ENCODE measurements around the gene ARHGAP15. TPM values are rescaled to one million over a fixed set of nuclear protein-coding genes. Genes with fewer than 3 reads are reported as not detected.

Gene ARHGAP15
- total RNA-seq, 4 donors from 2014 or later, result 1.7 to 16.8 (median 3.7) TPM

DNA sequence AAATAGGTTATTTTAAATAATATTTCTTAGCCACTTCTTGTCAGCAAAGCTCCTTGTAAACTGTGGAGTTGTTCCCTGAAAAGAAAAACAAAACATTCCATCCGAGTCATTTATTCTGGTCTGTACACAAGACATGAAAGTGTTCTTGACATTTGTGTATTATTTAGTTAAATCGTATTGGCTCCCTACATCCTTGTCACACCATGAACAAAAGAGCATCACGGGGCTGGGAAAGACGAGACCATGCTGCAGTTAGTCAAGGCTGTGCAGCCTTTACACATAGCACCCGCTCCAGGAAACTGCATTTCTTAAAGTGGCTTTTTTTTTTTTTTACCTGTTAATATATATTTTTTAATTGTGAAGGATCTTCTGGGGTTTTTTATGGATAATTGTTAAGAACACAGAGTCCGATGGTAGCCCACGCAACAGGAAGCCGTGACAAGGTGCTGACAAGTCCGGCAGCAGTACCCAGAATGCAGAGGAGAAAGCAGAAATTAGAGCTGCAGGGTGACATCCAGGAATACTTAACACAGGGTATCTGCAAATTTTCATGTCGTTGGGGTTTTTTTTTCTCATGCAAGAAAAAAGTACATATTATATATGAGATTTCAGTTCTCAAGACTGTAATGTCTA is 588.4 kb downstream of the ARHGAP15 start:
- intact Hi-C loops (cut with DNase I), result no loop called here
- no peaks in the 10 kb centered on the region for H3K27me3 ChIP-seq
- H3K36me3 ChIP-seq, result no peaks in the 10 kb centered on the region
- H3K4me1 ChIP-seq, result peaks cover 0 to 9% (median 0%) of the 10 kb centered on the region in 3 donors
- no peaks in the 10 kb centered on the region for H3K9me3 ChIP-seq
- no peak for TF ChIP-seq POLR2A (IDR thresholded peaks at IDR 0.05)
- 40 to 48% methylated on average over 10 of the region's 10 CpGs for WGBS, 2 donors
- H3K4me3 ChIP-seq, result peak overlapping the region in 2 of 4 donors; percentile 4 to 37
- DNase-seq, result no peak
- peak overlapping the region in 1 of 4 donors; percentile 31 for H3K27ac ChIP-seq

DNA sequence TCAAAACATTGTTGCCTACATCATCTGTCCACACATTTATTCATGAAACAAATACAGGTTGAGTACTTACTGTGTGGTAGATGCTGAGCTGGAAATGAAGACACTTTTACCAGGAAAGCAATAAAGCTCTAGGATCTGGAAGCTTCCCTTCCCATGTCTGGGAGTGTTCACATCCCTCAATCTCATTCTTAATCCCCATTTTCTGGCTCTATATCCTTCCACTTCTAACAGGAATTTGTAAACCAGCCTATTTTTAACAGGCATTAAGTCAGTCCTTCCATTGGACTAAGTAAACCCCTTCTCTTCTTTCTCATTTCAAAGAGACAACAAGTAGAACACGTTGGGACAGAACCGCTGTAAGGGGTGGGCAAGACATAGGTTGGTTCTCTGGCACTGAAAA is 589.5 kb downstream of the ARHGAP15 start:
- Histone ChIP-seq H3K9me3 (no peaks in the 10 kb centered on the region), H3K27me3 (peaks cover 0 to 3% (median 0%) of the 10 kb centered on the region in 4 donors), H3K4me3 (no peak overlapping the region), H3K27ac (no peak overlapping the region), H3K4me1 (peaks cover 0 to 9% (median 0%) of the 10 kb centered on the region in 3 donors), H3K36me3 (no peaks in the 10 kb centered on the region)
- TF ChIP-seq POLR2A (IDR thresholded peaks at IDR 0.05), result no peak
- intact Hi-C loops (cut with DNase I), result no loop called here
- no peak for DNase-seq
- 76 to 81% methylated on average over 2 of the region's 2 CpGs for WGBS, 2 donors

DNA sequence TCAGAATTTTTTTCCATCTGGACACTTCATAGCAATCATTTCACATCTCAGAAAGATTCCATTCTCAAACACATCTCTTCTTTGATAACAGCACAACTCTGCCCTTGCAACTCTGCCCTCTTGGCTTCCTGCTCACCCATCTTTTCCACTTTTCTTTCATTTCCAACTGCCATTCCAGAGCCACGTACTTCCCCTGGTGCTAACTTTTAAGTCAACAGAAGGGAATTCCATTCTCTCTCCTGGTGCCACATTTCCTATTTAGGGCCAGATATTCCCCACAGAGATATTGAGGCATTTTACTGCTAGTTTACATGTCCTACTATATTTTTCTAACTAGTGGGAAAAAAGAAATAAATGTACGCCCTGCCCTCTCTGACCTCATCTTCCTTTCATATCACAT is 590.2 kb downstream of the ARHGAP15 start:
- H3K4me3 ChIP-seq, result no peak overlapping the region
- 66 to 73% methylated on average over 2 of the region's 2 CpGs for WGBS, 2 donors
- no peak overlapping the region for H3K27ac ChIP-seq
- no peak for DNase-seq
- TF ChIP-seq POLR2A (IDR thresholded peaks at IDR 0.05), result no peak
- TF ChIP-seq, protein P1, sequence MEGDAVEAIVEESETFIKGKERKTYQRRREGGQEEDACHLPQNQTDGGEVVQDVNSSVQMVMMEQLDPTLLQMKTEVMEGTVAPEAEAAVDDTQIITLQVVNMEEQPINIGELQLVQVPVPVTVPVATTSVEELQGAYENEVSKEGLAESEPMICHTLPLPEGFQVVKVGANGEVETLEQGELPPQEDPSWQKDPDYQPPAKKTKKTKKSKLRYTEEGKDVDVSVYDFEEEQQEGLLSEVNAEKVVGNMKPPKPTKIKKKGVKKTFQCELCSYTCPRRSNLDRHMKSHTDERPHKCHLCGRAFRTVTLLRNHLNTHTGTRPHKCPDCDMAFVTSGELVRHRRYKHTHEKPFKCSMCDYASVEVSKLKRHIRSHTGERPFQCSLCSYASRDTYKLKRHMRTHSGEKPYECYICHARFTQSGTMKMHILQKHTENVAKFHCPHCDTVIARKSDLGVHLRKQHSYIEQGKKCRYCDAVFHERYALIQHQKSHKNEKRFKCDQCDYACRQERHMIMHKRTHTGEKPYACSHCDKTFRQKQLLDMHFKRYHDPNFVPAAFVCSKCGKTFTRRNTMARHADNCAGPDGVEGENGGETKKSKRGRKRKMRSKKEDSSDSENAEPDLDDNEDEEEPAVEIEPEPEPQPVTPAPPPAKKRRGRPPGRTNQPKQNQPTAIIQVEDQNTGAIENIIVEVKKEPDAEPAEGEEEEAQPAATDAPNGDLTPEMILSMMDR (IDR thresholded peaks at IDR 0.05), result no peak
- H3K4me1 ChIP-seq, result peaks cover 0 to 9% (median 0%) of the 10 kb centered on the region in 3 donors
- H3K36me3 ChIP-seq, result no peaks in the 10 kb centered on the region
- intact Hi-C loops (cut with DNase I), result no loop called here
- no peaks in the 10 kb centered on the region for H3K9me3 ChIP-seq
- peaks cover 0 to 3% (median 0%) of the 10 kb centered on the region in 4 donors for H3K27me3 ChIP-seq

DNA sequence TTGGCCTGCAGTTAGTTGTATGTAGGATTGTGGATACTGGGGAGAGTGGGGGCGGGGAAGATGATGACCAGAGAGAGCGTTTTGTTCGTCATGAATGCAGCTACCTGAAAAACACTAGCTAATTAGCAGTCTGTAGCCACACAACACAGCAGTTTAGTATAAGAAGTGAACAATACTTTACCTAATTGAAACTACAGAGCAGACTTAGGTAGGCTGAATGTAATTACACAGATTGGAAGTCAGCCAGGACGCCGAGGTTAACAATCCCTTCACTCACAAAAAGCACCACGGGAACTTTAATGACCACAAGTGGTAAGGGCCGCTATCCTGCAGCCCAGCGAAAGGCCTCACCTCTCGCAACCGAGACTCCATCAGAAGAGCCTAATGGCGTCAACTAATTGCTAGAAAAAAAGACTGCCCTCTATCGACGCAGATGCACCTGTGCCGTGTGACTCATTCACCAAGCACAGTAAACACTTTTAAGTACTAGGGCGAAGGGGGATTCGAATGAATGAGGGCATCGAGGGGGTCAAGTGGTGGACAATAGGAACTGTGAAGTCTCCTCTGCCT is 591.0 kb downstream of the ARHGAP15 start:
- H3K4me1 ChIP-seq, result peaks cover 0 to 9% (median 0%) of the 10 kb centered on the region in 3 donors
- 87 to 93% methylated on average over 11 to 17 of the region's 17 CpGs for WGBS, 2 donors
- DNase-seq, result no peak
- H3K27ac ChIP-seq, result no peak overlapping the region
- H3K4me3 ChIP-seq, result no peak overlapping the region
- peaks cover 0 to 3% (median 0%) of the 10 kb centered on the region in 4 donors for H3K27me3 ChIP-seq
- no peaks in the 10 kb centered on the region for H3K9me3 ChIP-seq
- TF ChIP-seq POLR2A (IDR thresholded peaks at IDR 0.05), result no peak
- TF ChIP-seq, protein P1 (IDR thresholded peaks at IDR 0.05), result no peak
- H3K36me3 ChIP-seq, result no peaks in the 10 kb centered on the region
- intact Hi-C loops (cut with DNase I), result no loop called here

DNA sequence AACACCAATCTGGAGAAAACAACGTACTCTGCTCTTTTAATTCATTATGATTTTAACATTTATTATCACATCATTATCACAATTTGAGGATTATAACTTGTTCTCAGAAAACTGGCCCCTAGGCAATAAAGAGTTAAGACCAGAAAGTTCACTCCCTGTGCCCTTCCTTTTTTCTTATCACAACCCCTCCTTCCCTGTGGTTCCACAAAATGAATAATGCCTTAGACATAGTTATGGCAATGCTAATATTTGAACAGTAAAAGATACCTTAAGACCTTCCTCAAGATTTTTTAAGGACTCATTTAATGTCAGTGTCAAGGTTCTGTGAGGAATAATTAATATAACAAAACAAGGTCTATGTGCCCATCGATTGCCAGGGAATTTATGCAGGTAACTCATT is 596.2 kb downstream of the ARHGAP15 start:
- H3K27ac ChIP-seq, result no peak overlapping the region
- H3K27me3 ChIP-seq, result peaks cover 0 to 3% (median 0%) of the 10 kb centered on the region in 4 donors
- H3K36me3 ChIP-seq, result no peaks in the 10 kb centered on the region
- peaks cover 0 to 3% (median 1%) of the 10 kb centered on the region in 3 donors for H3K4me1 ChIP-seq
- intact Hi-C loops (cut with DNase I), result no loop called here
- no peak overlapping the region for H3K4me3 ChIP-seq
- no peaks in the 10 kb centered on the region for H3K9me3 ChIP-seq
- WGBS, 2 donors, result 56 to 87% methylated on average over 2 of the region's 2 CpGs
- no peak for DNase-seq
- TF ChIP-seq POLR2A (IDR thresholded peaks at IDR 0.05), result no peak
- TF ChIP-seq, protein P1 (IDR thresholded peaks at IDR 0.05), result no peak

DNA sequence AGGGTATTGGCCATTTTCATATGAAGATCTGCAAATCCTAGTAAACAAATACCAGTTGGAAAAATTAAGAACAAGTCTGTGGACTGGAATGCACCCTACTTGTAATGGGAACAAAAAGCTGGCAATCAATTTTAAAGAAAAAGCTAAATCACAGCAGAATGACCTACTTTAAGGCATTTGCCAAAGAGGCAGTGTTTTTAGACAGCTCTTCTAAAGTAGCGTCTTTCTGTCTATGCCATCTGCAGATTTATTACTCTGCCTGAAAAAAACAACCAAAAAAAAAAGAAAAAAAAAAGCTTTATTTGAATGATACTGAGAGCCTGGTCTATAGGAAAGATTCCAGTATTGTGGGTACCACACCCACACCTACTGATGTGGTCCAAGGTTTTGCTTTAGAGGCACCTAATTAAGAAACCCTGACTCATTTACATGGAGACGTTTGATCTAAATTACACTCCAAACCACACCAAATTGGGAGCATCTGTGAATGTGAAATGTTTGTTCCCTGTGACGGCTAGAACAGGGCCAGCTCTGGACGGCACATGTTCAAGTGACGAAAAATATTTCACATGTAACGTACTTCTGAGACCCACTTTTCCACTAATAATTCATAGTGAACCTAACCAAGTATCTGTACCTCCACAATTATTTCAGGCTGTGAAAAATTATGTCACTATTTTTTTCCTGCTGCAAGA is 597.1 kb downstream of the ARHGAP15 start:
- TF ChIP-seq, protein P1 (IDR thresholded peaks at IDR 0.05), result no peak
- Histone ChIP-seq H3K27ac (no peak overlapping the region), H3K9me3 (no peaks in the 10 kb centered on the region), H3K4me3 (no peak overlapping the region), H3K27me3 (peaks cover 0 to 3% (median 0%) of the 10 kb centered on the region in 4 donors), H3K4me1 (peaks cover 0 to 3% (median 3%) of the 10 kb centered on the region in 3 donors), H3K36me3 (no peaks in the 10 kb centered on the region)
- DNase-seq, result no peak
- intact Hi-C loops (cut with DNase I), result no loop called here
- 79 to 83% methylated on average over 6 of the region's 6 CpGs for WGBS, 2 donors

All from esophagus squamous epithelium (tissue), 5 donors.